ENCODE measurements around the gene JSRP1.

JSRP1 gene

GRCh38 chr19:2261438-2262172 lies 5.4 kb upstream of the JSRP1 start:
- peak; percentile 57 for DNase-seq

DNA sequence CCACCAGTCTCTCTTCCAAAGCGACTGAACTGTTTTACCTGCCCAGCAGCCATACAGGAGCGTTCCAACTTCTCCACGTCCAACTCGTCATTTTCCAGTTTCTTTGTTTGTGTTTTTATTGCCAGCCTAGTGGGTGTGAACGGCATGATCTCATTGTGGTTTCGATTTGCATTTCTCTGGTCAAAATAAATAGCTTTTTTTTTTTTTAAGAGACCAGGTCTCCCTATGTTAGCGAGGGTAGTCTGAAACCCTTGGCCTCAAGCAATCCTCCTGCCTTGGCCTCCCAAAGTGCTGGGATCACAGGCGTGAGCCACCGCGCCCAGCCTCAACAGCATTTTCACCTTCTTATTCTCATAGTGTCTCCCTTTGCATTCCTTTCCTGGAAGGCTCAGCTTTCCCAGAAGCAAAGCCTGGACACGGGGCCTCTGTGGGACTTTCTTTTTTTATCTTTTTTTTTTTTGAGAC lies 4.2 kb upstream of the JSRP1 start:
- no peak for DNase-seq

DNA sequence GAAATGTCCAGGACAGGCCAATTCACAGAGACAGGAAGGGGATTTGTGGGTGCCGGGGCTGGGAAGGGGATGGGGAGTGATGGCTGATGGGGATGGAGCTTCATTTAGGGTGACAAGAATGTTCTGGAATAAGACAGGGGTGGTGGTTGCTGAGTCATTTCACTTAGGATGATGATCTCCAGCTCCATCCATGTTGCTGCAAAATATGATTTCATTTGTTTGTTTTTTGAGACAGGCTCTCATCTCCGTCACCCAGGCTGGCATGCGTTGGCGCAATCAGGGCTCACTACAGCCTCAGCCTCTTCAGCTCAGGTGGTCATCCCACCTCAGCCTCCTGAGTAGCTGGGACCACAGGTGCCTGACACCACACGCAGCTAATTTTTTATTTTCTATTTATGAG lies 3.1 kb upstream of the JSRP1 start:
- DNase-seq: no peak

GRCh38 chr19:2255112-2255845 lies 938 bp downstream of the JSRP1 start:
- DNase-seq: no peak

GRCh38 chr19:2254064-2254872 lies 1.9 kb downstream of the JSRP1 start:
- DNase-seq: no peak

- DNase-seq: peak; percentile 69
Measured at GRCh38 chr19:2253106-2254063, 2.8 kb downstream of the JSRP1 start.

DNA sequence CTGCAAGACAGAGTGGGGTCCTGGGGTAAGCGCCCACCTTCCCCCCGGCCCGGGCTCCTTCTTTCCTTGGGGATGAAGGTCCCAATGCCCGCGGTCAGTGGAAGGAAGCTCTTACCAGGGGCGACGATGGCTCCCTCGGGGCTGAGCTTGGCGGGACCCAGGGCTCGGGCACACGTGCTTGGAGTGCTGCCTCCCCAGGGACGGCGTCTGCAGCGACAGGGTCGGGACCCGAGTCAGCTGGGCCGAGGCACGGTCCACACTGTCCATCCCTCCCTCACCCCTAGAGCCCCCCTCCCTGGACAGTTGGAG lies 3.5 kb downstream of the JSRP1 start:
- no peak for DNase-seq

GRCh38 chr19:2252055-2252796 lies 4.0 kb downstream of the JSRP1 start:
- no peak for DNase-seq

GRCh38 chr19:2251106-2252054 lies 4.8 kb downstream of the JSRP1 start:
- peak; percentile 42 for DNase-seq

- no peak for DNase-seq
Measured at GRCh38 chr19:2250766-2251105, 5.5 kb downstream of the JSRP1 start.

DNA sequence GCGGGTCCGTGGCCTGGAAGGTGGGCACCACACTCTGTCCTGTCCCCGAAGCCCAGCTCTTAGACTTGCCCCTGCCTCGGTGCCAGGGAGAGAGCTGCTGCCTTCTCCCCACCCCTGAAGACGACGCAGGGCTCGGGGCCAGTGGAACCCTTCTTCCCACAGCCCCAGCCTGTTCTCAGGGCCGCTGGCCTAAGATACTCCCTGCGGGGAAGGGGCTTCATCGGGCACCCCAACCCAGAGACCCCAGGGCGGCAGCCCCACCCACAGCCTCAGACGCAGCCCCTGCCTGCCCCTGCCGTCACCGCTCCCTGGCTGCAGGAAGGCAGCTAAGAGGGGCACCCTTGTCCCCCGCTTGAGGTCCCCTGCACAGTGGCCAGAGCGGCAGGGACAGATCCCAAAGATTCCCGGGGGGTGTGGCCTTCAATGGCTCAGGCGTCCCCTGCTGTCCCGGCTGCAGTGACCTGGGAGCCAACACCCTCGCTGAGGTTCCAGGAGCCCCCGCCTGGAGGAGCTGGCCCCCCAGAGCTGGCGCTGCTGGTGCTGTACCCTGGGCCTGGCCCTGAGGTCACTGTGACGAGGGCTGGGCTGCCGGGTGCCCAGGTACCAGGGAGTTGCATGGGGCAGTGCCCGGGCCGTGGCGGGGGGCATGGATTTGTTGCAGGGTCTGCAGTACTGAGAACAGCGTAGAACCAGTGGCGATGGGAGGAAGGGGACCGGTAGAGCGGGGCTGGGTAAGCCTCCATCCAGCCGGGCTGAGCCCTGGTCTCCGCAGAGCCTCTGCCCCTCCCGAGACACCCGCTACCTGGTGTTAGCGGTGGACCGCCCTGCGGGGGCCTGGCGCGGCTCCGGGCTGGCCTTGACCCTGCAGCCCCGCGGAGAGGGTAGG lies 6.1 kb downstream of the JSRP1 start:
- no peak for DNase-seq

DNA sequence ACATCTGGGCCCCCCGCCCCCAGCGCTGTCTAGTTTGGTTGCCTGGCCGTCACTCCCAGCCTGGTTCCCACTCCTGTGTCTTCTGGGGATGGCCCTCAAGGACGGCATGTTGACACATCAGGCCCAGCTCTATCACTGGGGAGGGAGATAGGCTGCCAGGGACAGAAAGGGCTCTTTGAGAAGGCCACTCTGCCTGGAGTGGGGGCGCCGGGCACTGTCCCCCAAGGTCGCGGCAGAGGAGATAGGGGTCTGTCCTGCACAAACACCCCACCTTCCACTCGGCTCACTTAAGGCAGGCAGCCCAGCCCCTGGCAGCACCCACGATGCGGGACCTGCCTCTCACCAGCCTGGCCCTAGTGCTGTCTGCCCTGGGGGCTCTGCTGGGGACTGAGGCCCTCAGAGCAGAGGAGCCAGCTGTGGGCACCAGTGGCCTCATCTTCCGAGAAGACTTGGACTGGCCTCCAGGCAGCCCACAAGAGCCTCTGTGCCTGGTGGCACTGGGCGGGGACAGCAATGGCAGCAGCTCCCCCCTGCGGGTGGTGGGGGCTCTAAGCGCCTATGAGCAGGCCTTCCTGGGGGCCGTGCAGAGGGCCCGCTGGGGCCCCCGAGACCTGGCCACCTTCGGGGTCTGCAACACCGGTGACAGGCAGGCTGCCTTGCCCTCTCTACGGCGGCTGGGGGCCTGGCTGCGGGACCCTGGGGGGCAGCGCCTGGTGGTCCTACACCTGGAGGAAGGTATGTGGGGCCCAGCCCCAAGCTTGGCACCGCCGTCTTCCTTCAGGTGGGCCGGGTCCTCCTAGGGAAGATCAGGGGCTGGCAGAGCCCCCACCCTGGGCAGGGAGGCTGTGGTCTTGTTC lies 7.0 kb downstream of the JSRP1 start, which contains the start of gene AMH:
Gene AMH, plus strand, starts transcription at position 314 of the 857 bp plus-strand sequence. Its CDS starts 10 bp downstream, at position 324.
- no peak for DNase-seq

DNA sequence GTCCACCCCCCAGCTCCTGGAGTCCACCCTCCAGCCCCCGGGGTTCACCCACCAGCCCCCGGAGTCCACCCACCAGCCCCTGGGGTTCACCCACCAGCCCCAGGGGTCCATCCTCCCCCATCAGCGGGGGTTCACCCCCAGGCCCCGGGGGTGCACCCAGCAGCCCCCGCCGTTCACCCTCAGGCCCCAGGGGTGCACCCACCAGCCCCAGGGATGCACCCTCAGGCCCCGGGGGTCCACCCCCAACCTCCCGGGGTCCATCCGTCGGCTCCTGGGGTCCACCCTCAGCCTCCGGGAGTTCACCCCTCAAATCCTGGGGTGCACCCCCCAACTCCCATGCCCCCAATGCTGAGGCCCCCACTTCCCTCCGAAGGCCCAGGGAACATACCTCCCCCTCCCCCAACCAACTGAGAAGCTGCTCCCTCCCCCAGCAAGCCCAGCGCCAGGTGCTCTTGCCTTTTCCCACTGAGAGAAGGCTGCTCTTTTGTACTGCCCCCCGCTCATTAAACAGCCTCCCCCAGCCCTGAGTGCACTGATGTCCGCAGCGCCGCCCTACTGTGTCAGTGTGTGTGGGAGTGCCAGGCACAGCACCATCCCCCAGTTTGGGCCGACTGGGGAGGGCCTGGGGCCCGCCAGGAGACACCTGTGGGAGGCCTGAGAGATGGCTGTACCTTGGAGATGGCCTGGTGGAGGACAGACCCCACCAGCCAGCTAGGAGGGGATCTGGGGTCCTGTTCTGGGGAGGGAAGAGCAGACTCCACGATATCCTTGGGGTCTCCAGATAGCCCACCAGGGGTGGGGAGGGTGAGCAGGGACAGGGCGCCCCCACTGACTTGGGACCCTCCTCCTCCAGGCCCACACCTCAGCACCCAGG lies 7.8 kb downstream of the JSRP1 start:
- no peak for DNase-seq

DNA sequence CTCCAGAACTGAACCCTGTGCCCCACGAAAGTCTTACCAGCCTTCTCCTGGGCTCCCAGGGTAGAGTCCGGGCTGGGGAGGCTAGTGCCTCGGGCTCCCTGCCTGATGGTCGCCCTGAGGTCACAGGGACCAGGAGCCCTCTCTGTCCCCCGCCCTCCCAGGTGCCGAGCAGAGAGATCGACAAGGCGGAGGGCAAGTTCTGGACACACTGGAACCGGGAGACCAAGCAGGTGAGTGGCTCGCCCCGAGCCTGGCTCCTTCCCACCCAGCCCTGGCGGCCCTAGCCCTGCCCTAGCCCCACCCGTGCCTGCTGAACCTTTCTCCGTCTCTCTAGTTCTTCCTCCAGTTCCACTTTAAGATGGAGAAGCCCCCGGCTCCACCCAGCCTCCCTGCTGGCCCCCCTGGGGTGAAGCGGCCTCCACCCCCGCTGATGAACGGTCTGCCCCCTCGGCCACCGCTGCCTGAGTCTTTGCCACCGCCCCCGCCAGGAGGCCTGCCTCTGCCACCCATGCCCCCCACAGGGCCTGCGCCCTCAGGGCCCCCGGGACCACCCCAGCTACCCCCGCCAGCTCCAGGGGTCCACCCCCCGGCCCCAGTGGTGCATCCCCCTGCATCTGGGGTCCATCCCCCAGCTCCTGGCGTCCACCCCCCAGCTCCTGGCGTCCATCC lies 8.7 kb downstream of the JSRP1 start:
- no peak for DNase-seq

- no peak for DNase-seq
Measured at GRCh38 chr19:2246801-2247361, 9.3 kb downstream of the JSRP1 start.

DNA sequence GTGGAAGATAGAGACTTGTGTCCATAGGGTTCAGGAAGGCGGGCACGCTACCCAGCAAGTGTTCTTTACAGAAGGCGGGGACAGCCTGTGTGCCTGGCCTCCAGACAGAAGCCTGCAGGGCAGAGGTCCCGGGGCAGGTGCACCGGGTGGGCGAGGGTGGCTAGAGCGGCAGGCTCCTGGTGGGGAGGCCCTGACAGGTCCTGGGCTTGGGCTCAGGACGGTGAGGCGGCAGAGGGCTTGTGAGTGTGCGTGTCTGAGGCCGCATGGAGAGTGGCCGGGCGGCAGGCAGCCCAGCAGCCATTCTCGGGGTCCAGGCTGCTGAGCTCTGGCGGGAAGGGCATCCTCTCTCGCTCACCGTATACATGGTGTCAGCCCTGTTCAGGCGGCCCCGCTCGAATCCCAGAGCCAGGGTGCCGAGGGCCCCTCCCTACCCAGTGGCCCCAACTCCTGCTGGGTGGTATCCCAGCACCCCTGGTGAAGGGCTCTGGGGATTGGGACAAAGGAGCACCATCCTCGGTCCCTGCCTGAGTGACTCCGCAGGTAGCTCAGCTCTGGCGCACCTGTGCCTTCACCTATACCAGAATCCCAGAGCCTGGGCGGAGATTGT lies 10.1 kb downstream of the JSRP1 start:
- DNase-seq: no peak

Measured in activated CD8-positive, alpha-beta memory T cell treated with anti-CD3 and anti-CD28 coated beads, Interleukin-2, amount 50 U/mL, for 4 hours (primary cell).